GM18502 (cell line): Measurements from ENCODE around the gene DAAM1.

Experiments used
- ATAC-seq: cut with Tn5 transposase; IDR thresholded peaks from one replicate; pipeline ENCODE4 v1.9.1; 2021; ENCODE audit warnings: mild to moderate bottlenecking; ENCODE audit not compliant: unreplicated experiment, poor library complexity

The DAAM1 gene

GRCh38 chr14:59333668-59334067 is 145.2 kb downstream of the DAAM1 start:
- ATAC-seq, result no peak

- no peak for ATAC-seq
Measured at GRCh38 chr14:59334253-59334652, 145.8 kb downstream of the DAAM1 start.

- ATAC-seq, result no peak
Measured at GRCh38 chr14:59336098-59336497, 147.6 kb downstream of the DAAM1 start.

- ATAC-seq, result no peak
Measured at GRCh38 chr14:59336706-59337105, 148.2 kb downstream of the DAAM1 start.

DNA sequence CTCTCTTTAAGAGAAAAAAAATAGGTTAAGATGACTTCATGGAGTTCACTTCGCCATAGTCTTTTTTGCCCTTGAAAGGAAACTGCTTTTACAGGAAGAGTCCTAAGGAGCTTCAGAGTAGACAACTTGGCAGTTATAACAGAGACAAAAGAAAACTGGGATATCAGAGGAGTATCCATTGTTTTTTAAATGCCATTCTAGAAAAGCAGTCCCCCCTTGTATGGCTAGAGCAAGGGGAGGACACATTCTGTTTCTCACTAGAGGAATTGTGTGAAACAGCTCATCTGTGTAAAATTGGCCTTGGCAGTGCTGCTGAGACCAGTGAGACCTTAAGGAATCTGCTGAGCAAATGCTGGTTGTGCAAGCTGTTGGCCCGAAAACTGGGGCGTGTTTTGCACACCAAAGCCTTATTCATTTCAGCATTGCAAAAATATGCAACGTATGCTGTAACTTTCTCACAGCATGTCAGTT is 148.7 kb downstream of the DAAM1 start:
- ATAC-seq, result no peak

DNA sequence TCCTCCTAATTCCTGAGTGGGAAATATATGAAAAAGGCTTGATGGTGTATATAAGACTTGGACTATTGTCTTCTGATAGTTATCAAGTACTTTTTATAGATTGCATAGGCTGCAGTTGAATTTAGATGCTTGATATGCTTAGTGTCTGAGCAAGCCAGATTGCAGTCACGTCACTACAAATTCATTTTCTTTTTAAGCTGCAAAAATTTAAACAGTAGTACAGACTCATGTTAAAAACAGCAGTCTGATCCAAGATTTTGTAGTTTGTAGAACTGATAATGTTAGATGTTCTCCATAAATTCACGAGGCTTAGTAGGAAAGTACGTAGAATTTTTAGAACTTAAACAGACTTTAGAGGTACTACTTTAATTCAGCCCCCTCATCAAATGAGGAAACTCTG is 150.3 kb downstream of the DAAM1 start:
- no peak for ATAC-seq

DNA sequence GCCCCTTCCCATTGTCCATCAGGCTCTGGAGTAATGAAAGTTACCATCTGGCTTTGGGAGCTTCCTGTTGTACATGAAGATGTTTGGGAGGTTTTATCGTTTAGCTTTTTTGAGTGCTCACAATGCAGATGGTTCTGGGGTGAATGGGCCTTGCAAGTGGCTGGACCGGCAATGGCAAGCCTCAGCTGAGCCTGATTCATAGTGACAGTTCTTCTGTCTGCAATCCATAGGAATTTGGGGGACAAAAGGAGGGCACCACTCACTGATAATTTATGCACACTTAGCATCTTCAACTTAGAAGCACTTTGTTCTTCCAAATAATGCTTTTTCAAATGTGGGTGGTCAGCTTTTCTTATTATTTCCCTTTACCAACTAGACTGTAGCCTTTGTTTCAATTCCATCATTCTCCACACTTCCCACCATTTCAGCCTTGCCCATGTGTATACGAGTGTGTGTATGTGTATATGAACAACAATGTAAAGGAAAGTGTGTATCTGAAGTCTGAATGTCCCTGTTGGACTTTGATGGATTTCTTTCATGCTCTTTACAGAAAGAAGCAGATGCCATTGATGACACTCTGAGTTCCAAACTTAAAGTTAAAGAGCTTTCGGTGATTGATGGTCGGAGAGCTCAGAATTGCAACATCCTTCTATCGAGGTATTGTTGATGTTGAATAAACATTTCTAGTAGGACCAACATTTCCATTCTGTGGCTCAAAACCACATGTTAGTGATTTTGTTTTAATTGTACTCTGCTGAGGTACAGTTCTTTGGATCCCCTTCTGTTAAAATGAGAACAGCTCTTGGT is 151.3 kb downstream of the DAAM1 start:
- no peak for ATAC-seq

GRCh38 chr14:59341858-59342477 is 153.5 kb downstream of the DAAM1 start:
- ATAC-seq, result no peak

DNA sequence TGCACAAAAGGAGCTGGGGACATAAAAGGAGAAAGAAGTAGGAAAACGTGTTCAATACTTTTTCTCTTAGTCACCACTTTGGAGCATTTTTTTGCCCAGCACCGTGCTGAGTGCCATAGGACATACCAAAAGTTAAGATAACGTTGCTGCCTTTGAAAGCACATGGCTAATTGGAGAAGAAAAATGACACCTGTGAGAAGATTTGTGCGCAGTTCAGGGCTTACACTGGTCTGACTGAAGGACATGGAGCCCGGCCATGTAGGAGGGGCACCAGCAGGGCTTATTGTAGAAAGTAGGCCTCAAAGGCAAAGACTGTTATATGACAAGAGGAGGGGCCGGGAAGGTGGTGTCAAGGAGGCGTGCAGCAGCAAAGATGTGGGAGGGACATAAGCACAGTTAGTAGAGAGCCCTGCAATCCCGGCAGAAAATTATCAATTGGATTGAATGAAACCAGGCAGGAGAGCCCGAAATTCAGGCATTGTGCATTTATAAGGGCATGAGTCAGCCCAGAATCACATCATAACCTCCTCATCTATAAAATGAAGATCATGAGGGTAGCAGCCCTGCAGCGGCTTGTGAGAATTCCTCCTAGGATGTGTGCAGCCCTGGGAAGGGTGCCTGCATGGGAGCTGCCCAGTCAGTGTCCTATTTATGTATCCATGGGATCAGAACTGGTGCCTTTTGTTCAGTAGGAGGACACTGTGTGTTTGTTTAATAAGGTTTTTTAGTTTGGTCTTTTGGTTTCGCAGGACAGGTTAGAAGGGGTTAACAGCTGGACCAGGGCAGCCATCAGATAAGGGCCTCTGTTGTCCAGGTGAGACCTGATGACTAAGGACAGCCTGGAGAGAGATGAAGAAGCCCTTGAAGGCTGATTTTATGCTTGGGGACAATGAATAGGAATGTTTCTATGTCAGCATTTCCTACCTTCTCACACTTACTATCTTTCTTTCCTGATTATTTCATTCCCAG is 154.3 kb downstream of the DAAM1 start:
- no peak for ATAC-seq

GRCh38 chr14:59343585-59343984 is 155.1 kb downstream of the DAAM1 start:
- no peak for ATAC-seq

- ATAC-seq, result no peak
Measured at GRCh38 chr14:59344016-59344415, 155.5 kb downstream of the DAAM1 start.

DNA sequence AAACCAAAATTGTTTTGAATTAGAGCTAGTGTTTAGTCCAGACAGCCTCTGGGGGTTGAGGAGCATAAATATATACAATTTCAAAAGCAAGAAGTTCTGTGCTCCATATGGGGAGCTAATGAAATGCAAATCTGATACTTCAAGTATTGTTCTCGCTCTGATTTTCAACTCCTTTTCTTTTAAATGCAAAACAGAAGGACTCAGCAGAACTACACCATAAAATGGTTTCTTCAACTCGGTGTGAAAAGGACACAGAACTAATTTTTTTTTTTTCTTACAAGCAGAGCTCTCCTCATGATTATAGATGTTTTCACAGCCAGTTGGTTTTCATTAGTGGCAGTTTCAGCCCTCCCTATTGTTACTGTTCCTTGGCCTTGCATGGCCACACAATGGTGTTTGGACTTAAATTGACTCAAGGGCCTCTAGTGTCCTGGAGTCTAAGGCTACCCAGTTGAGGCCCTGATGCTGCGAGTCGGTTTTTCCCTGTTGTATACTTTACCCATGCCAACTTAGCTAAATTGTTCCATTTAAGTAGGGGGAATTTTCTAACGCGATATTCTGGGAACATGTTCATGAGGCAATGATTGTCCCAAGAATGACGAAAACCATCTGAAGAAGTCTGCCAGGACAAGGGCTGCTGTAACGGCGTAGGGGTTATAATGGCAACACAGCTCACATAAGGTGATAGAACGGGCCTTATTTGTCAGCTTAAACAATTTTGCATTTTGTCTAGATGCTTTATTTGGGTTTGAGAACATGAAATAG is 156.4 kb downstream of the DAAM1 start:
- no peak for ATAC-seq

GRCh38 chr14:59346329-59346728 is 157.9 kb downstream of the DAAM1 start:
- no peak for ATAC-seq

- ATAC-seq, result no peak
Measured at GRCh38 chr14:59346796-59347510, 158.5 kb downstream of the DAAM1 start.

- no peak for ATAC-seq
Measured at GRCh38 chr14:59347511-59347900, 159.0 kb downstream of the DAAM1 start.

- ATAC-seq, result no peak
Measured at GRCh38 chr14:59347915-59348314, 159.4 kb downstream of the DAAM1 start.

- ATAC-seq, result no peak
Measured at GRCh38 chr14:59349258-59349701, 160.8 kb downstream of the DAAM1 start.

- no peak for ATAC-seq
Measured at GRCh38 chr14:59352961-59353360, 164.5 kb downstream of the DAAM1 start.

DNA sequence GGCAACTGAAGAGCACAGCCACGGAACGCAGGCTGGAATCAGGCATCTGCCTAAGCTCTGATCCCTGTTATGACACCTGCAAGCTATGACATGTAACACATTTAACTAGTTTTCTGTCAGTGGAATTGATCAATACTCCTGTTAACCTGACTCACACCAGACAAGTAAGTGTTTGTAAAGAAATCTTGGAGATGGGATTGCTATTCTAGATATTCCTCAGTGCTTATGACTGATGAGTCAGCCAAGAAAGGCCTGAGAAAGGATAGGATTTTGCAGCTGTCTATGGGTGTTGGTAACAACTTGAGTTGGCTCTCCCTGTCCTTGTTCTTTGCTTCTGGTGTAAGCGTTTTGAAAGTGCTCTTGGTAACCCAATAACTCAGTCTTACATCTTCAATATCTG is 166.2 kb downstream of the DAAM1 start:
- no peak for ATAC-seq
